GM10847 (cell line): ENCODE data around the gene CAPN1.

ENCODE experiments used
- POLR2A ChIP-seq: IDR thresholded peaks from 2 replicates; pipeline ENCODE4 v1.6.1; 2011; ENCODE audit not compliant: insufficient read length; ENCODE audit errors: extremely low read depth

Gene CAPN1

DNA sequence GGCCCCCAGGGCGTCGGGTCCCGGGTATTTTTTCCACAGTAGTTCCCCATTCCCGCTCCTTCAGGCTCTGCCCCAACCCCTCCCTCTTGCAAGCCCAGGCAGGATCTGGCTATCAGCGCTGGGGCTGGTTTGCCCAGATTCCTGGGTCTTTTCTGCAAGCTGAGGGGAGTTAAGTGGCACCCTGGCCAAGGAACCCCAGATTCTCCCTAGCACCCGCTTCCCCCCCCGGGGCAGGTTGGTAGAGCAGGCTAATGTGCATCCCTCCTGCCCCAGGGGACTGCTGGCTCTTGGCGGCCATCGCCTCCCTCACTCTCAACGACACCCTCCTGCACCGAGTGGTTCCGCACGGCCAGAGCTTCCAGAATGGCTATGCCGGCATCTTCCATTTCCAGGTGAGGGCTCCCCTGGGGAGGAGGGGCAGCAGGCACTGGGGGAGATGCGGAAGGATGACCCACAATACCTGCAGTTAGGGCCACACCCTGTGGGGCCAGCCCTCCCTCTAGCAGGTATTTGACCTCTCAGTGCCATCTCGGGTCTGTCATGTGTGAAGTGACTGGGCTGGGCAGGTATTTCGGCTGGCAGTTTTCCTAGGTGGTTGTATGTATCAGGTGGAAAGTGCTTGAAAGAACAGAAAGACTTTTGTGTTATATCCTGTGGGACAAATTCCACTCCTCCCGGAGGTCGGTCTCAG is 1.6 kb downstream of the CAPN1 start:
- TF ChIP-seq POLR2A: no peak

- TF ChIP-seq POLR2A: no peak
Observed at GRCh38 chr11:65184146-65184545, 2.4 kb downstream of the CAPN1 start.

DNA sequence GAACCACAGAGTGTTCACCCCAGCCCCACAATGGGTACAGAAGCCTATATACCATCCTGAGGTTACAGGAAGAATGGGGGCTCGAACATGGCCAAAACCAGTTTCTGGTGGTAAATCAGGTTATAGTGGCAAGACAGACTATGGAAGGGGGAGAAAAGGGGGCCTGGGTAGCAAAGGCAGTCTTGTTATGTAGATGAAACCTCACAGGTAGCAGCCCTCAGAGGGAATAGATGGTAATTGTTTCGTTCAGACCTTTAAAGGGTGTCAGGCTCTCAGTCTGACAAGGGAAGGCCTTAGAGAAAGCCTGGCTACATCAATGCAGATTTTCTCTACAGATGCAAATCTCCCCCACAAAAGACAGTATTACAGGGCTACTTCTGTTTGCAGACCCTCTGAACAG is 3.4 kb downstream of the CAPN1 start:
- TF ChIP-seq POLR2A: no peak

DNA sequence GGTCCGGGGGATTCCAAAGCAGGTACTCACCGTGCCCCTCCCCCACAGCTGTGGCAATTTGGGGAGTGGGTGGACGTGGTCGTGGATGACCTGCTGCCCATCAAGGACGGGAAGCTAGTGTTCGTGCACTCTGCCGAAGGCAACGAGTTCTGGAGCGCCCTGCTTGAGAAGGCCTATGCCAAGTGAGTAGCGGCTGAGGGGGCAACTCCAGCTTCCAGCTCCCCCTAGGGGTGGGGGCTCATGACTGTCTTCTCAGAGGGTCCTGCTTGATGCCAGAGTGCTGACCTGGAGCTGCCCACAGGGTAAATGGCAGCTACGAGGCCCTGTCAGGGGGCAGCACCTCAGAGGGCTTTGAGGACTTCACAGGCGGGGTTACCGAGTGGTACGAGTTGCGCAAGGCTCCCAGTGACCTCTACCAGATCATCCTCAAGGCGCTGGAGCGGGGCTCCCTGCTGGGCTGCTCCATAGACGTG is 4.2 kb downstream of the CAPN1 start:
- TF ChIP-seq POLR2A: no peak

DNA sequence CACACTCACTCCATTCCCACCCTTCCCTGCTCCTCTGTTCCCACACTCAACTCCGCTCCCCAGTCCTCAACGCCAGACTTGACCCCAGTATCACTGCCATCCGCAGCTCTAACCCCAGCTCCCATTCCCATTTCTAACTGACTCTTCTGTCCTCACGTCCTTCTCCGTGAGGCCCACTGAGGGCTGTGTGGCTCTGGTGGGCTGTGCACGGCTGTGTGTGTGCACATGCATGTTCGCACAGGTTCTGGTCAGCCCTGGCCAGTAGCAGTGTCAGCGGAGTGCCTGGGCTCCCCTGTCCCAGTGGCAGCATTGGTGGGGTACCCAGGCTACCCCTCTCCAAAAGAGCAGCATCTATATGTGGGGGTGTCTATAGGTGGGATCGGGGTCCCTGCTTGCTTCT is 5.0 kb downstream of the CAPN1 start:
- TF ChIP-seq POLR2A: no peak

DNA sequence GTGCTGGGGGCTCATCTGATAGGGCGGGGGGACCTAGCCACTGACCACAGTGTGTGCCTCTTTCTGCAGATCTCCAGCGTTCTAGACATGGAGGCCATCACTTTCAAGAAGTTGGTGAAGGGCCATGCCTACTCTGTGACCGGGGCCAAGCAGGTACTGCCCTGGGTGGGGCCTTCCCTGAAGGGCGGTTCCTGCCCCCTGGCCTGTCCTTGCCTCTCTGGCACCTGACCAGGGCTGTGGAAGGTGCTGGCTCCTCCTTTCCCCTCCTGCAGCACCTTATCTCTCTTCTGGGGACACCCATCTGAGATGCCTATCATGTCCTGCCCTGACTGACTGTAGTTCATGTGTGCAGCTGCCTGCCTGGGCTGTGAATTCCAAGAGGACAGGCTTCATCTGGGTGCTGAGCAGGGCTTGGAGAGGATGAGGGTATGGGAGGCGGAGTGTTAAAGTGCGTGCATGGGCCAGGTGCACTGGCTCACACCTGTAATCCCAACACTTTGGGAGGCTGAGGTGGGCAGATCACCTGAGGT is 5.5 kb downstream of the CAPN1 start:
- no peak for TF ChIP-seq POLR2A

DNA sequence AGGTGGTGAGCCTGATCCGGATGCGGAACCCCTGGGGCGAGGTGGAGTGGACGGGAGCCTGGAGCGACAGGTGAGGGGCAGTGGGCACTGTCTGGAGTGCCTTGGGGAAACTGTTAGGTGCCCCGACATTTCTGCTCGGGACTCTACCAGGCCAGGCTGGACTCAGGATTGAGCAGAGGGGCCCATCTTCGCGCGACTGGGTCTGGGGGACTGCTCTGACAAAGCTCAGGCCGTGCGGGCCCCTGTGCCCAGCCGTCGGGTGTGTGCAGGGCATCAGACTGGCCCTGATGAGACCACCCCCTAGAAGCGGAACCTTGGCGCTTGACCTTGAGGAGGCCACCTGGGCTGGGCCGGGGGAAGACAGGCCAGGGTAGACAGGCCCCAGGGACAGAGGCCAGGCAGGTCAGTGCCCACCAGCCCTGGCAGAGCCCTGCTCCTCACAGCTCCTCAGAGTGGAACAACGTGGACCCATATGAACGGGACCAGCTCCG is 6.3 kb downstream of the CAPN1 start:
- no peak for TF ChIP-seq POLR2A

GRCh38 chr11:65188486-65188885 is 6.8 kb downstream of the CAPN1 start:
- no peak for TF ChIP-seq POLR2A

DNA sequence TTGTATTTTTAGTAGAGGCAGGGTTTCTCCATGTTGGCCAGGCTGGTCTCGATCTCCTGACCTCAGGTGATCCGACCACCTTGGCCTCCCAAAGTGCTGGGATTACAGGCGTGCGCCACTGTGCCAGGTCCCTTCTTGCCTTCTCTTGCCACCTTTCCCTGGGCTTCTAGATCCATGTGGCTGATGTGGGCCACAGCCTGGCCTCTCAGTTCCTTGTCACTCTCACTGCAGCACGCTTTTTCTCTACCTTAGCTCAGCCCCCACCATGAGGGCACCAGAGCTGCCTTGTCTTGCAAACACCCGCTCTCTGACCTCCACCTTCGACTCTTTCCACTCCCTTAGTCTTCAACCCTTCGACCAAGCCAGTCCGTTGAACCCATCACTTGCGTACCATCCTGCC is 7.5 kb downstream of the CAPN1 start:
- TF ChIP-seq POLR2A: no peak

- TF ChIP-seq POLR2A: no peak
Observed at GRCh38 chr11:65194564-65194963, 12.8 kb downstream of the CAPN1 start.

DNA sequence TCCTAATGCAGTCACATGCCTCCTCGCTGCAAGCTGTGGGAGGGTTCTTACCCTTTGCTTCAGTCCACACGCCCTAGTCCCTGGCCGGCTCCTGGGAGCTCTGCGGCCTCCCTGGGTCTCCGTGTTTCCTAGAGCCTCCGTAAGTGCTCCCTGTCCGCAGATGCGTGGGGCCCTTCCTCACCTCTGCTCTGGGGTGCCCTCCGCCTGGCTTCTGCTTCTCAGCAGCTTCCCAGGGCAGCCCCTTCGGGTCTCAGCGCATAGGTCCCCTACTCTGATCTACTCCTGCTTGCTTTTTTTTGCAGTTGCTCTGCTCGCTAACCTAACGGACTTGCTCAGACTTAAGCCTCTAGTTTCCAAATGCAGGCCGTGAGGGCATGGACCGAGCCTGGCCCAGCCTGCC is 22.4 kb downstream of the CAPN1 start:
- TF ChIP-seq POLR2A: no peak

GRCh38 chr11:65204646-65205601 is 23.2 kb downstream of the CAPN1 start:
- TF ChIP-seq POLR2A: no peak

- TF ChIP-seq POLR2A: no peak
Observed at GRCh38 chr11:65205602-65205967, 23.9 kb downstream of the CAPN1 start.

- TF ChIP-seq POLR2A: no peak
Observed at GRCh38 chr11:65206441-65206841, 24.7 kb downstream of the CAPN1 start.

DNA sequence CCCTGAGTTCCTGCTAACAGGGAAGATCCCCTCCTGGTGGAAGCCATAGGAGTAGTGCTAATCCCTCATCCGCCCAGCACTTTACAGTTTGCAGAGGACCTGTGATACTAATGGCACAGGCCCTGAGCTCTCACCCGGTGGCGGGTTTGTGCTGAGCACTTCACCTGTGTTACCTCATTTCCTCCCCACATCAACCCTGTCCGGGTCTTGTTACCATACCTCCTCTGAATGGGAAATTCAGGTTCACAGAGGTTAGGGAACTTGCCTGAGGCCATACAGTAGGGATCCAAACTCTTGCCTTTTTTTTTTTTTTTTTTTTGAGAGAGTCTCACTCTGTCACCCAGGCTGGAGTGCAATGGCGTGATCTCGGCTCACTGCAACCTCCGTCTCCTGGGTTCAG is 25.2 kb downstream of the CAPN1 start:
- no peak for TF ChIP-seq POLR2A
